Stimulated activated naive CD8-positive, alpha-beta T cell treated with anti-CD3 and anti-CD28 coated beads, Interleukin-15, amount 100 ng/mL, for 72 hours (primary cell): Measurements from ENCODE around the gene VSTM2L.
A peak's percentile ranks its signal among the peaks of the same experiment; 100 is the strongest.

Source experiments
- ATAC-seq: fragments of 150-1000 bp; cut with Tn5 transposase; 2 replicates; pipeline ENCODE4 v1.10.0; 2021; ENCODE audit warnings: mild to moderate bottlenecking, moderate library complexity
- DNase-seq, 2 donors: peaks; one replicate each; pipeline ENCODE4 v3.0.0; 2021 to 2022
- H3K27ac Mint-ChIP-seq, 2 donors: one replicate each; pipeline ENCODE4 v1.8.0; 2022; ENCODE audit warnings: mild to moderate bottlenecking in 2 of 2, mixed read lengths in 2 of 2, moderate library complexity in 2 of 2
- H3K27me3 Mint-ChIP-seq: one replicate; pipeline ENCODE4 v1.8.0; 2022; ENCODE audit warnings: mixed read lengths
- H3K4me1 Mint-ChIP-seq: one replicate; pipeline ENCODE4 v1.8.0; 2022; ENCODE audit warnings: mild to moderate bottlenecking, mixed read lengths
- H3K4me3 Mint-ChIP-seq, 2 donors: one replicate each; pipeline ENCODE4 v1.8.0; 2022; ENCODE audit warnings: mild to moderate bottlenecking in 2 of 2, mixed read lengths in 2 of 2, moderate library complexity in 1 of 2
- H3K9me3 Mint-ChIP-seq, 2 donors: one replicate each; pipeline ENCODE4 v1.8.0; 2022; ENCODE audit warnings: mixed read lengths in 2 of 2

Gene VSTM2L

DNA sequence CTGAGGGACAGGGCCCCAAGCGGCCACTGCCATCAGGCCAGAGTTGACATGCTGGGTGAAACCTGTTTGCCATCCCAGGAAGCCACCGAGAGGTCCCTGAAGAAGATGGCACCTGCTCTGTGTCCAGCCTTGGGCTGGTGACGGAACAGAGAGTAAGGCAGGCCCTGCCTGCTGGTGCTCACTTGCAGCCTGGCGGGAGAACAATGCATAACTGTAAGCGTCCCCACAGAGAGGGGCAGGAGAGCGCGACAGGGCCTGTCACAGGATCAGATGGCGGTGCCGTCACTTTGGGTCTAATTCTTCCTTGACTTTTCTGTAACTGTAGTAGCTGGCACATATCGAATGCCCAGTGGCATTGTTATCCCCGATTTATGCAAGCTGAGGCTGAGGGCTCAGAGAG, 29.0 kb upstream of the VSTM2L start:
- H3K4me3 Mint-ChIP-seq: no peak overlapping the region

DNA sequence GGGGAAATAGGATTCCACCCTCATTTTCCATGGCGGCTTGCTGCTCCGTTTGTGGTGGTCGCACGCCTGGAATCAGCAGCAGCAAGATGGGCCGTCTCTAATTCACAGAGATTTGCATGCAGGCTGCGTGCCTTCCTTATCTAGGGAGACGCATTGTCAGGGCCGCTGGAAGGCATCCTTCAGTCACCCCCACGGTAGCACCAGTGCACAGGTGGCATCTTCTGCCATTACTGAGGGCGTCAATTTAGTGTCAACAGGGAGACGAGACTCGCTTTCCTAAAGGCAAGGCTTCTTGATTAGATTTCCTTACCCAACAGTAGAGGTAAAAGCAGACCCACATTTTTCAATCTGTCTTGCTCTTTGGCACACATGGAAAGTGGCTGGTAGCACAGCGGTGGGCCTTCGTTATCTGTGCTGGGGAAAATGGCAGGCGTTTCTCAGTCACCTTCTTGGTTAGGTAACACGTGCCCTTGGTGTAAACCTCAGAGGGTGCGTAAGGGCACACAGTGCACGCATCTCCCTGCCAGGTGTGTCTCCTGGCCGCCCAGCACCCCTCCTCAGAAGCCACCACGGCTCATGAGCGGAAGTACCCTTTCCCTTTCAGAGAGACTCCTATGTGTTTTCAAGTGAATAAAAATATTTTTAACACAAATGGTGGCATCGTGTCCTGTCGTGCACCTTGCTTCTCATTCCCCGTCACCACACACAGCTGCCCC, 27.3 kb upstream of the VSTM2L start:
- H3K4me1 Mint-ChIP-seq: no peaks in the 10 kb centered on the region
- no peak overlapping the region for H3K27ac Mint-ChIP-seq
- H3K9me3 Mint-ChIP-seq: no peaks in the 10 kb centered on the region
- H3K4me3 Mint-ChIP-seq: no peak overlapping the region
- DNase-seq: no peak
- no peaks in the 10 kb centered on the region for H3K27me3 Mint-ChIP-seq
- no peak for ATAC-seq

More for the DNA sequence above, 29.0 kb upstream of the VSTM2L start:
- DNase-seq: no peak
- no peak overlapping the region for H3K27ac Mint-ChIP-seq
- H3K9me3 Mint-ChIP-seq: no peaks in the 10 kb centered on the region
- no peaks in the 10 kb centered on the region for H3K4me1 Mint-ChIP-seq
- no peak for ATAC-seq
- no peaks in the 10 kb centered on the region for H3K27me3 Mint-ChIP-seq

DNA sequence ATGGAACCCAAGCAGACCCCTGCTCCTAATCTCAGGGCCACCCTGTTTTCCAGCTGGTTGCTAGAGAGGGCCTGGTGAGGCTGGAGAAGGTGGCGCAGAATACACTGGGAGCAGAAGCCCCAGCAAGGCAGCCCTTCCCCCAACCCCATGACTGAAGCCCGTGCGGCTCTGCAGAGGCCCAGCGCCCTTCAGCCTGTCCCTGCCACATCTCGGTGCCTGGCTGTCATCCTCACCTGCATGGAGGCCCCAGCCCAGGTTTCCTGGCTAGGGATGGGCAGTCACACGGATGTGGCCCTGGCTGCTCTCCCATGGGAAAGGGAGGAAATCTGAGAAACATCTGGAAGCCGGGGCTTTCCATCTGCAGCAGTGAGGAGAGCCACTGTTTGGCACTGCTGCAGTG, 26.1 kb upstream of the VSTM2L start:
- Mint-ChIP-seq H3K4me1 (no peaks in the 10 kb centered on the region), H3K9me3 (no peaks in the 10 kb centered on the region), H3K27ac (no peak overlapping the region), H3K4me3 (no peak overlapping the region), H3K27me3 (no peaks in the 10 kb centered on the region)
- ATAC-seq: no peak
- no peak for DNase-seq

DNA sequence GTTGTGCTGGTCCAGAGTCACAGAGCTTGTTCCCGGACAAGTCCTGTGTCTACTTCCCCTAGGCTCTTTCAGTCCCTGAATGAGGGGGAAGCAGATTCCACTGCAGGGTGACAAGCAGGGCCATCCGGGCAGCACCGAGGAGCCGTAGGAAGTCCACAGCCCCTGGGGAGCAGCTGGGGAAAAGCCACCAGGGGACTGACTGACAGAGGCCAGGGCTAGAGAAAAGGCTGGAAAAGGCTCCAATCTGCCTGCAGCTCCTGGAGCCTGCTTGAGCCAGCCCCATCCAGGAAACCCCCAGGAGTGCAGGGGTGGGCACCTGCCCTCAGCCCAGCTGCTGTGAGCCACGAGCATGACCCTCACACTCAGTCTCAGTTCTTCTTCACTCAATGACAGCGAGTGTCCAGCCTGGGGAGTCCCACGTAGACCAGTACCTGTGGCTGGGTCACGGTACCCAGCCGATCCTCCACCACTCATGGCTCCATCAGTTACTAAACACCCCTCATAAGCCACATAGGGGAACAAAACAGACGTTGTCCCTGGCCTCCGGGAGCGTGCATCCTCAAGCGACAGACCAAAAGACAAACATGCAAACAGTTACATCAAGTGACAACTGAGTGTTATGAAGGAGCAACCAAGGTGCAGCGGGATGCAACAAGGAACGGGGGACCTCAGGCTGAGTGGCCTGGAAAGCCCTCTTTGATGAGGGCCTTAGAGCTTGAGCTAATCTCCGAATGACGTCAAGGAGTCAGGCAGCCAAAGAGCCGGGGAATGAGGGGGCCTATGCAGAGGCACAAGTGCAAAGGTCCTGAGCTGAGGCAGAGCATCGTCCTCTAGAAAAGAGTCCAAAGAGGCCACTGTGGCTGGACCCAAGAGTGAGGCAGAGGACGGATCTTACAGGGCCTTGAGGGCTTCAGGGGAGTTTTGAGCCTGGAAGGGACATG, 24.8 kb upstream of the VSTM2L start:
- peak overlapping the region in 1 of 2 donors; percentile 4 for H3K27ac Mint-ChIP-seq

DNA sequence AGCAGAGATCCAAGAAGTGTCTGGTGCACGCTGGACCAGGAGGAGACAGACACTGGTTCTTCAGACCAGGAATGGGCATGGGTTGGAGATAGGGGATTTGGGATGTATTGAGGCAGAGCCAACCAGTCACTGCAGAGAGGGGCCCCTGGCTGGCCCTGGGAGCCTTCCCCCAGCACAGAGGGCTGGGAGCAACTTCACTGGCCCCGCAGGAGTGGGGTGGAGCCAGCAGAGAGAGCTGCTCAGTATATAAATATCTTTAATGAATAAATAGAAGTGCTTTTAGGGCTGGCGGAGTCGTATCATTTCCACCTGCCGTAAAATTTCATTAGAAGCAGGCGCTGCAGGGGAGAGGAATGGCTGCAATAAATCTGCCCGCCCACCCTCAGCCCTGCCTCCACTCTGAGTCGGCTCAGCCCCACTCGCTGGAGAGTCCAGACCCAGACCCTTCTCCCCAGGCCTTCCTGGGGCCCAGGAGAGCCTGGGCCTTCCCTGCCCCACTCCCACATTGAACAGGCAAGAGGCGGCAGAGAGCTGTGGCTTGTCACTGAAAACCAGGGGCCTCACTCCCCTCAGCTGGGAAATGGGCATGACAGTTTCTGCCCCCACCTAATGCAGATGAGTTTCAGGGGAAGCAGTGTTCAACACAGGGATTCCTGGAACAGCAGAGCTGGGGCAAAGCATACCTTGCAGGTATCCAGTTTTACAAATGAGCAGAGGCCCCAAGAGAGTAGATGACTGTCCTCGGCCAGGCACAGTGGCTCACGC, 23.9 kb upstream of the VSTM2L start:
- Mint-ChIP-seq H3K27ac (no peak overlapping the region), H3K27me3 (no peaks in the 10 kb centered on the region), H3K4me3 (no peak overlapping the region), H3K4me1 (no peaks in the 10 kb centered on the region), H3K9me3 (no peaks in the 10 kb centered on the region)
- no peak for ATAC-seq
- DNase-seq: no peak

More for the DNA sequence above, 24.8 kb upstream of the VSTM2L start:
- no peaks in the 10 kb centered on the region for H3K27me3 Mint-ChIP-seq
- no peaks in the 10 kb centered on the region for H3K4me1 Mint-ChIP-seq
- ATAC-seq (no peak), DNase-seq (no peak)
- no peaks in the 10 kb centered on the region for H3K9me3 Mint-ChIP-seq
- H3K4me3 Mint-ChIP-seq: no peak overlapping the region

DNA sequence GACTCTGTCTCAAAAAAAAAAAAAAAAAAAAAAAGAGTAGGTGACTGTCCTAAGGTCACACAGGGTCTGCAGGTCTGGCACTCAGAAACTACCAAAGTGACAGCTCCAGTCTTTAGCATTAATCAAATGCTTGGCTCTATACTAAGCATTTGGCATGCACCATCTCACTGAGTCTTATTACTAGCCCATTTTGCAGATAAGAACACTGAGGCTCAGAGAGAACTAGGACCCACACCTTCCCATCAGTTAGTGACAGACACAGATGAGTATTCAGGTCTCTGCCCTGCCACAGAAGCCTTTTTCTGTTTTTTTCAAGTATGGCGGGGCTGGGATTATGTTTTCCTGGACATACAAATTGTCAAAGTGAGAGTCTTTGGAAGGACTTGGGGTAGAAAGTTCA, 23.1 kb upstream of the VSTM2L start:
- Mint-ChIP-seq H3K27ac (peak overlapping the region in 1 of 2 donors; percentile 11), H3K4me3 (no peak overlapping the region), H3K9me3 (no peaks in the 10 kb centered on the region), H3K4me1 (no peaks in the 10 kb centered on the region), H3K27me3 (no peaks in the 10 kb centered on the region)
- ATAC-seq: no peak
- DNase-seq: no peak

DNA sequence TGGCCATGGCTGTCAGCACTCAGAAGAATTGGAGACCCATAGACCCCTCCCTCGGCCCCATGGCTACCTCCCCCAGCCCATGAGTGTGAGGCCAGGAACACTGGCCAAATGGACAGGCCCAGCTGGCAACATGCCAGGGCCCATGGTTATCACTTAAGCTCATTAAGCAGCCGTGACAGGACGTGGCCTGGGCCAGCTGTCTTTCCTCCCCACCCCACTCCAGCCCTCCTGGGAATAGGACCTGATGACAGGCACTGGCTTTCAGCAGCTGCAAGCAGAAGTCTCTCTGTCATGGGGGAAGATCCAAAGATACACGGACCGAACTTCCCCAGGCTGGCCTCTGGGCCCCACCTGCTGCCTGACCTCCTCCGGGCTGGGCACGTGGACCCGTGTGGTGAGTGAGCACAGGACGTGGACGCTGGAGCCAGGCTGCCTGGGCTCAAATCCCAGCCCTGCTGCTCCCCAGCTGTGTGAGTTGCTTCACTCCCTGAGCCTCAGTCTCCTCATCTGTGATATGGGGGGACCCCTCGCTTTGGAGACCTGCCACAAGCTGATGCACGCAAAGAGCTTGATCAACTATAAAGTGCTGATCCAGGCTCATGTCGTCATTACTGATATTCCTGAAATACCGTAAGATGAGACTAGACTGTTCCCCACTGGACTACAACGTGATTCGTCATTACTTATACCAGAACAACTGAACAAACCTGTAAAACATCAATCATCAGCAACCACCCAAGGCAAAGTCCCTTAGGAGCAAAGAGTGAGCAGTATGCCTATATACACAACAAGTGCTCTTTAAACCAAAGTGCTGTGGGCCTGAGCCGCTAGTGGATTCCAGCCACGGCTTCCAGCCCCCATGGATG, 22.0 kb upstream of the VSTM2L start:
- DNase-seq: no peak
- H3K4me3 Mint-ChIP-seq: no peak overlapping the region
- peak overlapping the region in 1 of 2 donors; percentile 71 for H3K27ac Mint-ChIP-seq
- ATAC-seq: no peak
- H3K9me3 Mint-ChIP-seq: no peaks in the 10 kb centered on the region
- no peaks in the 10 kb centered on the region for H3K27me3 Mint-ChIP-seq
- H3K4me1 Mint-ChIP-seq: no peaks in the 10 kb centered on the region

DNA sequence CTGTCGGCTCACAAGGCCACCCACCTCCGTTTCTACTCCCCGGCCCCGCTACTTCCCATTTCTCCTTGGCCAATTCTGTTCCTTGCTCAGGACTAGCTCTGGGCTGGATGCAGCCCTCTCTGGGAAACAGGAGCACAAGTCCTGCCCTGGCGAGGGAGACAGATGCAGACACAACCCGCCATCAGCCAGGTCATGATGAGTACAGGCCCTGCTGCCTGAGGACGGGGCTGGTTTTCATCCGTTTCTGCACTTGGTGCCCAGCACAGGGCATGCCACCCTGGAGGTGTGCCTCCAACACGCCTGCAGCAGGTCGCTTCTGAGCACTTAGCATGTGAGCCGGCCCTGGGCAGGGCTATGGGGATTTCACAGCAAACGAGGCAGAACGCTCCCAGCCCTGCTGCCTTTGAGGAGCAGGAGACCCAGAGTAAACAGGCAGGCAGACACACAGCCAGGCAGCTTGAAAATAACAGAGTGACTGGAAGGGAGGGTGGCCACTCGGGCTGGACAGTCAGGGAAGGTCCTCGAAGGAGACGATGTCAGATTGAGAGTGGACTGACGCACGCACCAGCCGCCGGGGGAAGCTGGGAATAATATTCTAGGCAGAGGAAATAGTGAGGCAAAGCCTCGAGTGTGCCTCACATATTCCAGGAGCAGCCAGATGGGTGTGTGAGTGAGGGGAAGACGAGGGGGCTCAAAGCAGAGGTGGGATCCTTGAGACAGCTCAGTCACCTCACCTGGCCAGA, 21.2 kb upstream of the VSTM2L start:
- H3K27me3 Mint-ChIP-seq: no peaks in the 10 kb centered on the region
- DNase-seq (no peak), ATAC-seq (no peak)
- no peak overlapping the region for H3K4me3 Mint-ChIP-seq
- no peaks in the 10 kb centered on the region for H3K9me3 Mint-ChIP-seq
- H3K27ac Mint-ChIP-seq: peak overlapping the region in 1 of 2 donors; percentile 69
- H3K4me1 Mint-ChIP-seq: no peaks in the 10 kb centered on the region

DNA sequence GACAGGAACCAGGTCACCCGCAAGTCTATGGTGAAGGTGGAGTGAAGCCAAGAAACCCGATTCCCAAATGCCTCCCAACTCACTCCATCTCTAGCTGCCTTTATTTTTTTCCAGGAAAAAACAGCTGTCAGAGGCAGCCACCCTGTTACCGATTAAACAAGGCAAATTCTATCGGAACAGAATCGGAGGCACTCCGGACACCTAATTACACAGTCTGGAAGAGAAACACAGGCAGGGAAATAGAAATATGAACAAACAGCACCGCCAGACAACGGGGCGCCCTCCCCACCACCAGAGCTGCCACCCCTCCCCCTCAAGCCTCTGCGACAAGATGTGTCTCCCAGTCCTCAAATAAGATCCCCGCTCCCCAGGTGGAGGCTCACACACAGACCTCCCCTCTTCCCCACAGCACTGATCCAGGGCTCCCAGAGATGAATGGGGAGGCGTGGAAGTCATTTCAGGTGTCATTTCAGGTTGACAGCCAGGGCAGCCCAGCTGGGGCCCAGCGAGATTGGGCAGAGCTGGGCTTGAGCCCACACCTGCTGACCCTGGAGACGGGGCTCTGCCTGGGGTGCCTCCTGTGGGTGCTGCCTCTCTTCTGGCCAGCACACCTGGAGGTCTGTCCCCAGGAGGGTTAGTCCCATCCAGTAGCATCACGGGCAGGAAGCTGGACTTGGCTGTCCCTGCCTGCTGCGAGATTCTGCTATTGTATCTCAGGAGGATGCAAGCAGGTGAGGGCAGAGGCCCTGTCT, 19.8 kb upstream of the VSTM2L start:
- H3K27me3 Mint-ChIP-seq: peaks cover 6% of the 10 kb centered on the region
- H3K4me1 Mint-ChIP-seq: no peaks in the 10 kb centered on the region
- DNase-seq: no peak
- no peak for ATAC-seq
- no peaks in the 10 kb centered on the region for H3K9me3 Mint-ChIP-seq
- no peak overlapping the region for H3K4me3 Mint-ChIP-seq
- peak overlapping the region in 1 of 2 donors; percentile 62 for H3K27ac Mint-ChIP-seq

DNA sequence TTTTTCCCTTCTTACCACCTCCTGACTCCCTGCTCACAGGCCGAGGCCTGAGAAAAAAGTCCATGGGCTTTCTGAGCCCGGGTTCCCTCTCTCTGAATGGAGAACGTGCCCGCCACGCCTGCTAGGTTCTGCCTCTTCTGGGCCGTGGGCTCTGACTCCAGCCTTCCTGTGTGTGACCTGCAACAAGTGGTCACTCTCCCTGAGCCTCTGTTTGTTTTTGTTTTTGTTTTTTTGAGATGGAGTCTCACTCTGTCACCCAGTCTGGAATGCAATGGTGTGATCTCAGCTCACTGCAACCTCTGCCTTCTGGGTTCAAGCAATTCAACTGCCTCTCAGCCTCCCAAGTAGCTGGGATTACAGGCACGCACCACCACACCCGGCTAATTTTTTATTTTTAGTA, 17.9 kb upstream of the VSTM2L start:
- ATAC-seq: no peak
- peaks cover 6% of the 10 kb centered on the region for H3K27me3 Mint-ChIP-seq
- H3K4me1 Mint-ChIP-seq: no peaks in the 10 kb centered on the region
- no peak overlapping the region for H3K4me3 Mint-ChIP-seq
- no peak overlapping the region for H3K27ac Mint-ChIP-seq
- no peak for DNase-seq
- H3K9me3 Mint-ChIP-seq: no peaks in the 10 kb centered on the region

DNA sequence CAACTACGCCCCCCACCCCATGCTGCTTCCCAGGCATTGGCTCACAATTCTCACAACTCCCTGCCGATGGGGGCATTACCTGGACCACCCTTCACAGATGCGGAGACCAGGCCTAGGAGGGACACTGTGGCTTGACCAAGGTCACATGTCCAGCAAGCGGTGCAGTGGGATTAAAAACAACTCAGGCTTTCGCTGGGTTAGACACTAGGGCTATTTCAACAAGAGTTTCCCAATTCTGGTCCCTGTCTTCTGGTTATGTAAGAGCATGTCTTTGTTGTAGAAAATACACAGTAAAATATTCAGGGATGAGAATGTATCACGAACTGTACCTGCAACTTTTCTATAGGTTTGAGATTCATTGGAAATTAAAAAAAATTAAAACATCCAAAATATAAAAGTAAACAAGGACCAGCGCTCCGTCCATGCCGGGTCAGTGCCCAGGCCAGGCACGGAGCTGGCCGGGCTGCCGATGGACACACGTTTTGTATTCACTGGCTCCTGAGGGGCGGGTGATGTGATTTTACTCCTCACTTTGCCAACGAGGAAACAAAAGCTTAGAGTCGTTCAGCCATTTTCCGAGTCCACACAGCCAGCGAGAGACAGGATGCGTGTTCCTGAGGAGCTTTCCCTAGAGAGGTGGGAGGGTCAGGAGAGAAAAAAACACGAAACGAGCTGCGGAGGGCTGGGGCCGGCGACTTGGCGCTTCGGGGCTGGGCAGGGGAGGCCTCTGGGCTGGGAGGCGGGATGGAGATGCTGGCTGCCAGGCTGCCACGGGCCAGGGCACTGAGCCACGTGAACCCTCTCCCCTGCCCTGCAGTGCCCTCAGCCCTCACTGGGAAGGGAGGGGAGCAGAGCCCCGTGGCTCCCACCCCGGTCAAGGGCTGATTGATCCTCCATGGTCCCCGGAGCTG, 17.1 kb upstream of the VSTM2L start:
- H3K27me3 Mint-ChIP-seq: peaks cover 6% of the 10 kb centered on the region
- ATAC-seq (no peak), DNase-seq (no peak)
- no peaks in the 10 kb centered on the region for H3K4me1 Mint-ChIP-seq
- no peak overlapping the region for H3K4me3 Mint-ChIP-seq
- H3K27ac Mint-ChIP-seq: peak overlapping the region in 1 of 2 donors; percentile 25
- H3K9me3 Mint-ChIP-seq: no peaks in the 10 kb centered on the region

DNA sequence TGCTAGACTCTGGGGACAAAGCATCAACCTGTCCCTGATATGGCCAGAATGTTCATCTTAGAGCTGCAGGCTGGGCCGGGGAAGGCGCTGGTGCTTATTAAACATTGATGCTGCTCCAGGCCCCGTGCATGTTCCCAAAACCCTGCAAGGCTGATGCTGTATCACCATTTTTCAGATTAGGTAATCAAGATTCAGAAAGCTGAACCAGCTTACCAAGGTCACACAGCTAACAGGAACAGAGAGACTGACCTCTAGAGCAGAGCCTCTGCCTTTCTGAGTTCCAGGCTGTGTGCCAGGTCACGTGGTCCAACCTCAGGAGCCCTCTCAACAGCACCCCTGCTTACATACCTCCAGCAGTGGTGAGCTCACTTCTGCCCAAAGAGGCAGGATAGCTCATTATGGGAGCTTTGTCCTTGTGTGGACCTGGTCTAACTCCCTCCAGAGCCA, 16.1 kb upstream of the VSTM2L start:
- Mint-ChIP-seq H3K27ac (no peak overlapping the region), H3K9me3 (no peaks in the 10 kb centered on the region), H3K4me3 (no peak overlapping the region), H3K4me1 (no peaks in the 10 kb centered on the region), H3K27me3 (peaks cover 6% of the 10 kb centered on the region)
- ATAC-seq: no peak
- no peak for DNase-seq

DNA sequence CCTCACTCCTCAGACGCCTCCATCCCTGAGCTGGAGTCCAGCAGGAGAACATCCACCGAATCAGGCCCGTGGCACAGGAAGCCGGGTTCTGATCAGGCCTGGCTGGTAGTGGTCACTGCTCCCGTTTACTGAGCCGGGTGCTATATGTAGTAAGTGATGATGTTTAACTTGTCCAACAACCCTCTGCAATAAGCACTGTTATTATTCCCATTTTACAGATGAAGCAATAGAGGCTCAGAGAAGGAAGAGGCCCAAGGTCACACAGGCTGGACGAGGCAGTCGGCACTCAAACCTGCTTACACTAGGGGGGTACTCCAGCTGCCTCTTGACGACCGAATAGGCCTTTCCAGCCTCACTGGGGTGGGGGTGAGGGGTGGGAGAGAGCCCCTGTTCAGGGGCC, 14.3 kb upstream of the VSTM2L start:
- H3K4me3 Mint-ChIP-seq: no peak overlapping the region
- ATAC-seq (no peak), DNase-seq (no peak)
- H3K27me3 Mint-ChIP-seq: peaks cover 6% of the 10 kb centered on the region
- H3K4me1 Mint-ChIP-seq: no peaks in the 10 kb centered on the region
- no peaks in the 10 kb centered on the region for H3K9me3 Mint-ChIP-seq
- peak overlapping the region in 1 of 2 donors; percentile 54 for H3K27ac Mint-ChIP-seq
